Right renal cortex interstitium (tissue), 3 donors: ENCODE results near the gene ZCCHC14. TPM values are rescaled to one million over a fixed set of nuclear protein-coding genes. Genes with fewer than 3 reads are reported as not detected.

Source experiments
- DNase-seq, 3 donors: peaks; one replicate each; pipeline ENCODE4 v3.0.0-alpha.2; 2013; ENCODE audit warnings: low read depth in 3 of 3, low spot score in 2 of 3
- polyA plus RNA-seq, 3 donors: library from polyadenylated mRNA; unstranded; fragments of 120-200 nt; gene quantifications; one replicate each; pipeline ENCODE4 v1.2.1, GENCODE V29; 2013; ENCODE audit not compliant: insufficient read length in 3 of 3

ZCCHC14 gene
- 10 to 100 TPM; 28.6 to 32.1 (median 30.7) TPM for polyA plus RNA-seq

DNA sequence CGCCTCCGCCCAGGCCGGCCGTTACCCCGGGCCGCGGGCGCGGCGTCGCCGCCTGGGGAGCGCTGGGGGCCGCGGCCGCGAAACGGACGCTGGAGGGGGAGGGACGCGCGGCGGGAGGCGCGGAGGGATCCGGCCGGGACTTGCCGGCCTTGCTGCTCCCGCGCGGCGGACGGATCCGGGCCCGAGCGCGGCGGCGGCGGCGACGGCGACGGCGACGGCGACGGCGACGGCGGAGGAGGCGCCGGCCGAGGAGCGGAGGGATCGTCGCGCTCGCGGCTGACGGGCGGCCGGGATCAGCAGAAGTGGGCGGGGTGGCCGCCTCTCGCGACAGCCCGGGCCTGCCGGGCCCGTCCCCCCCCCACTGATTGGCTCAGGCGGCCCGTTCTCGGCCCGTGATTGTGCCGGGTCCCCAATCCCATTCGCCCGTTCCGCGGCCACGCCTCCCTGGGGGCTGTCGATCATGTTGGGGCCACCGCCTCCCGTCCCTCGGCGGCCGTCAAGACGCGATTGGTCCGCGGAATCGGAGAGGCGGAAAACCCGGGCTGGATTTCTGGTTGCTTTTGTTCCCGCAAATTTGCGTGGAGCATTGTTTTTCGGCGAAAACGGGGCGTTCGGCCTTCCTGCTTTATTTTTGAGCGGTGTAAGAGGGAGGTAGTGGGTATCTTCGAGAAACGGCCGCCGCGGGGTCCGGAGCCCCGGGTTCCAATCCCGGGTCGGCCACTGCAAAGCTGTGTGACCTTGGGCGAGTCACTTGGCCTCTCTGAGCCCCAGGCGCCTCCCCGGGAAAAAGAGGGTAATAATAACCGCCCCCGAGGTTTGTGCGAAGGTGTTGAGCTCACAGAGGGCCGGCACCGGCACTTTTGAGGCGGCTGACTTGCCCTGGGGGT is at the start of gene ZCCHC14:
Gene ZCCHC14, minus strand, starts transcription at position 304 of the 887 bp plus-strand sequence. CDS start 786 bp downstream, outside the sequence.
- DNase-seq = peak; percentile 89 to 98 (median 94)

GRCh38 chr16:87541872-87542234 is 49.0 kb upstream of the ZCCHC14 start:
- no peak for DNase-seq

DNA sequence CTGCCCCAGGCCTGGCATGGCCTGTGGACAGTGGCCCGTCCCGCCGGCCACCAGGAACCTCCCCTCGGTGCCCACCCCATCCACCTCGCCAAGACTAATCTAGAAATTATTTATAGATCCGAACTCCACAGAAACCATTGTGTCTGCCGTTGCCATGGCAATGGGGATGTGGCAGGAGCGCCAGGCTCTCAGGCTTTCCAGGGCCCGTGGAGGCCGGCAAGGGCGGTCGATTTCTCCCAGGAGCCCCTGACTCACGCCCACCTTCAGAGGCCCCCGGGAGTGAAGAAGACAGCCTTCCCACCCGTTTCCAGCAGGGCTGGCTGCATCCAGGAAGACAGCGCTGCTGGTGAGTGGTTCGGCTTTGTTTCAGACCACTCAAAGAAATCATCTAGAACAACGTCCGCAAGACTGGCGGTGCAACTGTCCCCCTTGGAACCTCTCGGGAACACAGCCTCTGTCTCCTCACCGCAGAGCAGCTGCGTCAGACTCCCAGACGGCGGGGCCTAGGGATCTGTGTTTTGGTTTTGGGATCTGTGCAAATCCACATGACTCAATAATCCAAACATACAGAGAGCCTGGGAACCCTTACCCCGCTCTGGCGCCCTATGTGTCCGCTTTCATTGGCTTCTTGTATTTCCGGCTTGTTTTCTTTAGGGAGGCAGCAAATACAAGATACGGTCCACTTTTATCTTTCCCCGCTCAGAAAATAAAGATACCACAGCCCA is 48.5 kb upstream of the ZCCHC14 start:
- DNase-seq = no peak

DNA sequence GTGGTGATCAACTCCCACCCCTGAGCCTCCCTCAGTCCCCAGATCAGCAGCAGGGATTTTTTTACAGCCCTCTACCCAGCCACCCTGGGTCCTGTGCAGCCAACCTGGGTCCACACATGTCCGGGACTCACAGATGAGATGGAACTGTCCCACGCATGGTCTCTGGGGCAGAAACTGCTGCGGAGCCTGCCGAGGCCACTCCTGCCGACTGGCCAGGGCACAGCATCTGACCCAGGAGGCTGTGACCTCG is 48.0 kb upstream of the ZCCHC14 start:
- no peak for DNase-seq

GRCh38 chr16:87540072-87540896 is 47.5 kb upstream of the ZCCHC14 start:
- no peak for DNase-seq

DNA sequence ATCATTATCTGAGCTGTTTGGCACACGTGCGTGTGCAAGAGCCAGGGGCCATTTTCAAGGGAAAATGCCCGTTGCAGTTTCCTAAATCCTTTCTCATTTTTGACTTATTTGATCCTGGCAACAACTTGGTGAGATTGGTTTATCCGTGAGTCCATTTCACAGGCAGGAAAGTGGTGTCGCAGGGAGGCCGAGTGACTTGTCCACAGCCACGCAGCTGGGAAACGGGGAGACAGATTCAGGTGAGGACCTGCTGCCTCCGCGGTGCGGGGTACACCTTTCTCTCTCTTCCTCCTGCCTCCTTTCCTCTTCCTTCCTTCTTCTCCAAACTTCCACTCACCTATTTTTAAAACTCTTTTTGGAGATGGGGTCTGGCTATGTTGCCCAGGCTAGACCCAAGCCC is 46.3 kb upstream of the ZCCHC14 start:
- DNase-seq = no peak

DNA sequence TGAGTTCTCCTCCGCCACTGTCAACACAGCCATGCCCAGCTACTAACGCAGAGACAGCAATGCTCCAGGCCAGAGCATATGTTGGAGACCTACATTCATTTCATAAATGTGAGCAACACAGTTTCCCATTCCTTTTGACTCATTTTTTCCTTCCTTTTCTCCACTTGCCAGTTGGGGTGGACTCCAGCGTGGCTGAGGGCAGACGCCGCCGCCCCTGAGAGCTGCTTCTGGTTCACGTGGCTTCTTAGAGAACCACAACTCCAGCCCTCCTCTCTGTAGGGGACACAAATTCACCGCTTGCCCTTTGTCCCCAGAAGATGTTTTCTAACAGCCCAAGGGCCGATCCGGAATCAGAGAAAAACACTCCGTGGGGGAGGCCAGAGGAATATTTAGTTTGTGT is 45.8 kb upstream of the ZCCHC14 start:
- DNase-seq = no peak

DNA sequence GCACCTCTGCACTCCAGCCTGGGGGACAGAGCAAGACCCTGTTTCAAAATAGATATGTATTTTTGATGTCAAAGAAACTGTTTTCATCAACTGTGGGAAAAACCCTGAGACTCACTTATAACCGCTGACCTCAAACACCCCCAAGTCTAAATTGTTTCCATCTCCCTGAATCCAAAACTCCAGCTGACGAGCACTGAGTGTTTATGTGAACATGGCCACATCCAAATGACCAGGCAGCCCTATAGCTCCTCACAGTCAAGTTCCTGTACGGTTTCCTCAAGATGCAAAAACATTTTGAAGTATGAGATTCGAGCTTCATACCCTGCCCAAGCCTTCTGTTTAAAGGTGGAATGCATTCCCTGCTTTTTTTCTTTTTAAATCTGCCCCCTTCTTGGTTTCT is 45.3 kb upstream of the ZCCHC14 start:
- no peak for DNase-seq

DNA sequence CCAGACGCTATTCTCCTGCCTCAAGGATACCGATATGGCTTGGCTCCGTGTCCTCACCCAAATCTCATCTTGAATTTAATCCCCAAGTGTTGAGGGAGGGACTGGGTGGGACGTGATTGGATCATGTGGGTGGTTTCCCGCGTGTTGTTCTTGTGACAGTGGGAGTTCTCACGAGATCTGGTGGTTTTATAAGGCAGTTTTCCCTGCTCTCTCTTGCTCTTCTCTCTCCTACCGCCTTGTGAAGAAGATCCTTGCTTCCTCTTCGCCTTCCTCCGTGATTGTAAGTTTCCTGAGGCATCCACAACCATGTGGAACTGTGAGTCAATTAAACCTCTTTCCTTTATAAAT is 43.9 kb upstream of the ZCCHC14 start:
- DNase-seq = no peak

- no peak for DNase-seq
Observed at GRCh38 chr16:87535855-87536794, 43.3 kb upstream of the ZCCHC14 start.

DNA sequence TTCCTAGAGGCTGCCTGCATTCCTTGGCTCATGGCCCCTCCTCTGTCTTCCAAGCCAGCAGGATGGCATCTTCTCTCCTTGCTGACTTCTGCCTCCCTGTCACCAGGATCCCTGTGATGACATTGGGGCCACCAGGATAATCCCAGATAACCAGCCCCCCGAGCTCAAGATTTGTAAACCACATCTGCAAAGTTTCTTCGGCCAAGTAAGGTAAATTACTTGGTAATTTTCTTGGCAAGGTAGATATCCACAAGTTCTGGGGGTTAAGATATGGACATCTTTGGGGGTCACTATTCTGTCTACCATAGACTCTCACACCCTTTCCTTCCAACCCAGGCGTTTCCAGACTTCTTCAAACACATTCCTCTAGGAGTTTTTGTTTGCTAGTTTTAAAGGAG is 42.6 kb upstream of the ZCCHC14 start:
- no peak for DNase-seq

GRCh38 chr16:87534751-87535150 is 41.9 kb upstream of the ZCCHC14 start:
- DNase-seq = no peak

GRCh38 chr16:87534030-87534653 is 41.3 kb upstream of the ZCCHC14 start:
- DNase-seq = no peak

- DNase-seq = no peak
Observed at GRCh38 chr16:87533061-87533460, 40.2 kb upstream of the ZCCHC14 start.

GRCh38 chr16:87531418-87531817 is 38.6 kb upstream of the ZCCHC14 start:
- no peak for DNase-seq

GRCh38 chr16:87528690-87529579 is 36.1 kb upstream of the ZCCHC14 start:
- no peak for DNase-seq

DNA sequence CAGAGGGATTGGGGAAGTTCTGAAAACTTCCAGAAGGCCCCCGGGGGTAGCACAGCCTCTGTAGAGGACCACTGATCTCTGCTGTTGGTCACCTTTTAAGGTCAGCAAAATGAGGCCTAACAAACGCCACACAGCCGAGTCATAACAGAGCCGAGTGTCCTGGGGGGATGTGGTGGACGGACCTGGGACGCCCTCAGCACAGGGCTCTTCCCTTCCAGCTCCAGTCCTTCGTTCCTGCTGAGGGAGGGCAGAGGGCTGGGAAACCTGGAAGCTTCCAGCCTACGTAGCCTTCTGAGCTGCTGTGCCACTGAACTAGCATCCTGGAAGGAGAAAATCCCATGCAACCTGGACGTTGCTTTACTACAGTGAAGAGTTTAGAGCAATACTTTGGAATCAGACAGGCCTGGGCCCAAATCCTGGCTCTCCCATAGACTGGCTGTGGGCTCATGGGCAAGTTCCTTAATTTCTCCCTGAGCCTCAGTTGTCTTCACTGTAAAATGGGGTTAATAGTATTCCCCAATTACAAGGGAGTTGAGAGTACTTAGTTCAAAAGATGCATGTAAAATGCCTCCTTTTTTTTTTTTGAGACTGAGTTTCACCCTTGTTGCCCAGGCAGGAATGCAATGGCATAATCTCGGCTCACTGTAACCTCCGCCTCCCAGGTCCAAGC is 34.4 kb upstream of the ZCCHC14 start:
- no peak for DNase-seq

GRCh38 chr16:87526238-87526947 is 33.6 kb upstream of the ZCCHC14 start:
- DNase-seq = no peak
